GM12873 (cell line): ENCODE data around the gene GPR3.

Experiments
- TF ChIP-seq, protein P1 (sequence below): IDR thresholded peaks from 2 replicates; pipeline ENCODE4 v1.5.1; 2012; ENCODE audit warnings: low read depth, mild to moderate bottlenecking, moderate library complexity, low read length, control low read depth; ENCODE audit not compliant: insufficient read depth; ENCODE audit errors: missing control alignments

Gene GPR3

DNA sequence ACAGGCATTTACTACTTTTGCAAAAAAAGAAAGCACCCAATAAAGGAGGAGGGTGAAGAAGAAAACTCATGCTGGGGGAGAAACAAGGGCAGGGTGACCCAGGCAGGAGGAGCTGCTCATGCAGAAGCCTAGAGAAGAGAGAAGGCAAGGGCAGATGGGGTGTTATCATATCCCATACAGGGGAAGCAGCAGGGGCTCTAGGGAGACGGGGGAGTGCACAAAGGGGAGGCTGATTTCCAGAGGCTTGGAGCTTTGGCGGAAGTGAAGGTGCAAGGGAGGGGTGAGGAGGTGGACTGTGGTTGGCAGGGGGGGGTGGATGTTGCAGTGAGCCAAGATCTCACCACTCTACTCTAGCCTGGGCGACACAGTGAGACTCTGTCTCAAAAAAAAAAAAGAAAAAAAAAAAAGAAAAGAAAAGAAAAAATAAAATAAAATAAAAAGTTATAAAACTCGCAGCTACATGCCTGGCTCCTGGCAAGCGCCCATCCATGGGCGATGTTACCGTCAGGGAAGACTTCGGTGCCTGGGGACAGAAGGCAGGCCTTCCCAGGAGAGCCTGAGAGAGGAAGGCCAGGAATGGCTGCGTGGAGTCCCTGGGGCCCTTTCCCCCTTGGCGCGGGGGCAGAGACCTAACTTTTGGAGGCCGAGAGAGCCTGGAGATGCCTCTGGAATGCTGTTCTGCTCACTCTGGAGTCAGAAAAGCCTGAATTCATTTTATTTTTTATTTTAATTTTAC lies 14.5 kb upstream of the GPR3 start:
- TF ChIP-seq, protein P1, sequence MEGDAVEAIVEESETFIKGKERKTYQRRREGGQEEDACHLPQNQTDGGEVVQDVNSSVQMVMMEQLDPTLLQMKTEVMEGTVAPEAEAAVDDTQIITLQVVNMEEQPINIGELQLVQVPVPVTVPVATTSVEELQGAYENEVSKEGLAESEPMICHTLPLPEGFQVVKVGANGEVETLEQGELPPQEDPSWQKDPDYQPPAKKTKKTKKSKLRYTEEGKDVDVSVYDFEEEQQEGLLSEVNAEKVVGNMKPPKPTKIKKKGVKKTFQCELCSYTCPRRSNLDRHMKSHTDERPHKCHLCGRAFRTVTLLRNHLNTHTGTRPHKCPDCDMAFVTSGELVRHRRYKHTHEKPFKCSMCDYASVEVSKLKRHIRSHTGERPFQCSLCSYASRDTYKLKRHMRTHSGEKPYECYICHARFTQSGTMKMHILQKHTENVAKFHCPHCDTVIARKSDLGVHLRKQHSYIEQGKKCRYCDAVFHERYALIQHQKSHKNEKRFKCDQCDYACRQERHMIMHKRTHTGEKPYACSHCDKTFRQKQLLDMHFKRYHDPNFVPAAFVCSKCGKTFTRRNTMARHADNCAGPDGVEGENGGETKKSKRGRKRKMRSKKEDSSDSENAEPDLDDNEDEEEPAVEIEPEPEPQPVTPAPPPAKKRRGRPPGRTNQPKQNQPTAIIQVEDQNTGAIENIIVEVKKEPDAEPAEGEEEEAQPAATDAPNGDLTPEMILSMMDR: no peak

DNA sequence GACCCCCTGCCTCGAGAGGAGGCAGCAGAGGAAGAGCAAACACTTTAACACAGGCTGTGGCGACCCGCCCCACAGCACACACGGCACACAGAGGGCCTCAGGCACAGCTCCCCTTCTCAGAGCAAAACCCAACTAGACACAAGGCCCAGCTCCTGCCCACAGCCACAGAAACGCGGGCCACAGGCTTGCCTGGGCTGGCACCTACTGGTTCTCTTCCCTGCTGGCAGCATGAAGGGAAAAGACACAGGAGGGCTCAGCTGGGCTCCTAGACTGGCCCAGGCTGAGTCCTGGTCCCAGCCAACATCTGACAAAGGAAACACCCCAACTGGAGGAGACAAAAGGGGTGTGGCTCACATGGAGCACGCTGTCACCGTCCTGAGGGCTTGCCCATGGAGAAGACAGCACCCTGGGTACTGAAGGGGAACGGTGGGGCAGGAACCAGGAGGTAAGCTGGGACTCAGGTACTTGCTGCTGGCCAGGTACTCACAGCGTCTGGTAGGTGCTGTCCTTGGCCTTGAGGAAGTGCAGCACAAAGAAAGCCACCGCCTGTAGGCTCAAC lies 12.8 kb upstream of the GPR3 start:
- TF ChIP-seq, protein P1: no peak

DNA sequence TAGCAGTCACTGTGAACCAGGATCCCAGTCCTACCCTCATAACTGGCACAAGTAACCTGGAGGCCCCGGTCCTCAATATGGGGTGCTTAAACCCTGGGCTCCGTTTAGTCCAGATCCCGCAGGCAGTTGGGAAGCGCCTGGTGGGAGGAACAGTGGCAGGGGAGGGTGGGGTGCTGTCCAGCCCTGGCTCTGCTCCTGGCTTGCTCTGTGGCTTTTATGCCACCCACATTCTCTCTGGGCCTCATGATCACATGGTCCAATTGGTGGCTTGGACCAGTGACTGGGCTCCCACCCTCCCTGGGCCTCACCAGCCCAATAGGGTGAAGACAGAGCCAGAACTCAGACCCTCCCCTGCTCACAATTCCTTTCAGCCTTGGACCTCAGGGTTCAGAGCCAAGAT lies 12.2 kb upstream of the GPR3 start:
- TF ChIP-seq, protein P1: no peak

DNA sequence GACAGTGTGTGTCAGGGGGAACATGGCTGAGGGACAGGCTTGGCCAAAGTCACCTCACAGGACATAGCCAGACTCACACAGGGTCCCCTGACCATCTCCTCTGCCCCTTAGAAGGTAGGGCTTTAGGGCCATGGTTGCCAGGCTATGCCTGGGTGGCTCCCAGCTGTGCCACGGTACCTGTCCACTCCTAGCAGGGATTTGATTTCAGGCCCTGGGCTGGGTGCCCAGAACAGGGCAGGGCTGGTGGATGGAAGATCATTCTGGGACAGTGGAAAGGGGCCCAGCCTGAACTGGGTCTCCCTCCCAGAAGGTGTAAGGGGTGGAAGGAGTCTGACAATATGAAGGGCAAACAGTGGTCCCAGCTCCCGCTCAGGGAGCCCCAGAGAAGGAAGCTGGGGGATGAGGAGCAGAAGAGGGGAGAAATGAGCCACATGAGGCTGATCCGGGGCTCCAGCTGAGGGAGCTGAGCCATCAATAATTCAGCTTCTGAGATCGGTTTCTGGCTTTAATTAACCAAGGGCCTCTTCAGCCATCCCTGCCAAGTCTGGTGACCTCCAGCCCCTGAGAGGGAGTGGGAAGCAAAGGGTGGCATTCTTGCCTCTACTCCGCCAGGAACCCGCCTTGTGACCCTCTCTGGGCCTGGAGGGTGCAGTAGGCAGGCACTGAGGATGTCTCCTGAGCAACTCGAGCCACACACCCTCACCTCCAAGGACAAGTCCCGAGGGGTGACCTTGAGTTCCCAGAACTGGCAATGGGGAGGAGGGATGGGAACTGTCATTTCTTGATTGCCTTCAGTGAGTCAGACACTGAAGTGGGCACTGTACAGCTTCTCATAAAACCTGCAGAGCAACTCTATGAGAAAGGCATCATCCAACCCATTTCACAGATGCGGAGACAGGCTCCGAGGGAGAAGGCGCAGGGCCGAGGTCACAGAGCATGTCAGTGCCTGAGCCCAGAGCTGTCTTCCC lies 11.4 kb upstream of the GPR3 start:
- TF ChIP-seq, protein P1: no peak

DNA sequence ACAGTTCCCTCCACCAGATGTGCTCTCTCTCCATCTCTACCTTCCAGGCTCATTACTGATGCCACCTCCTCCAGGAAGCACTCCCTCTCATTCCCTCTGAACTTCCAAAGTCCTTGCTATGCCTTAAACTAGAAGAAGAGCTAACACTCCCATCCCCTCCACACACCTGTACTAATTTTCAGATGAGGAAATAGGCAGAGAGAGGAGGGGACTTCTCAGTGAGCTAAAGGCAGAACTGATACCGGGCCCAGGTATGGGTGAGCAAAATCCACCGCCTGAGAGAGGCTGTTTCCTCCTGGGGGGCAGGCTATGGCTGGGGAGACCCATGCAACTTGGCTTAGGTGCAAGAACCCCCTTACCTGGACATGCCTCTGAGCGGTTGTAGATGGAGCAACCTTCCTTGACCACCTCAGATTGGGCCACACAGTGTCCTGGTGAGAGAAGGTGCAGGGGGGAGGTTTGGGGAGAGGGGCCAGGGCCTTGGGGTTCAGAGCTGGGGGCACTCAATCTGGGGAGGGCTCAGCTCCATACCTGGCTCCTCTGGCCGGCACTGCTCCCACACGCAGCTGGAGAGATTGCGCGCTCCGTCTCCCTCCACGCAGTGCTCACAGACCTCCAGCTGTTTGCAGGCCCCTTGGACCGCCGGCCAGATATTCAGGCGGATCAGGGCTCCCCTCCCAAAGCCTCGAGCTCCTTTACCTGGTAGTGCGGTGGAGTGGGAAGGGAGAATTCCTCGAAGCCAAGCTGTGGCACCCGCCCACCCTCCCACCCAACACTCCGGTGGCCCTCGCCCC lies 10.3 kb upstream of the GPR3 start:
- TF ChIP-seq, protein P1: no peak

DNA sequence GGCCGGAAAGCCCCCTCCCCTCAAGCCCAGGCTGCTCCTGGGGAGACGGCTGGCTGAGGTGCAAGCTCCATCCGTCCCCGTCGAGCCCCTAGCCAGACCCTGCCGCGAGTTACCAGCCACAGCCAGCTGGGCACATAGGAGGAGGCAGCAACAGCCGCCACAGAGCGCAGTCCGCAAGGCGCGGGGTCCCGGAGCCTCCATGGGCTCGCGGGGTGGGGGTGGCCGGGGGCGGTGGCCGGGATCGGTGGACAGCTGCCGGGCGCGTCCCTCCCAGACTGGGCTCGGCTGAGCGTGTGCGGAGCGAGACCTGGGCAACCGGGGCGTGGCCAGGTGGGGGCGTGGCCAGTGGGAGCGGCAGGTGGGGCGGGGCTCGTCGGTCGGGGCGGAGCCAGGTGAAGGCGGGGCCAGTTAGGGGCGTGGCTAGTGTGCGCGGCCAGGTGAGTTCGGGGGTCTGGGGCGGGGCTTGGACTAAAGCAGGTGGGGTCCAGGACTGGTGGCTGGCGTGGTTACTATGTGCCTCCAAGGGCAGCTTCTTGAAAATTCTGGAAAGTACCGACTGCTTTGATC lies 9.3 kb upstream of the GPR3 start, which contains the start of gene CD164L2:
CD164L2 (minus strand) TSS at position 295 of the 567 bp plus-strand sequence; CDS start at position 201, 94 bp downstream.
- TF ChIP-seq, protein P1: no peak
